GM12891 (cell line): Measurements from ENCODE around the gene BCL11A.

ENCODE experiments used
- DNase-seq: peaks from one replicate; pipeline ENCODE4 v3.0.0; 2011; ENCODE audit warnings: low spot score; ENCODE audit not compliant: insufficient read length
- FAIRE-seq: peaks from 2 replicates; lab custom pipeline; 2011; peaks lifted over from hg19 to GRCh38; lab: Jason Lieb, UNC
- PAX5 ChIP-seq: IDR thresholded peaks from 2 replicates; pipeline ENCODE4 v1.6.1; 2011; ENCODE audit warnings: low read length, moderate library complexity, mild to moderate bottlenecking; ENCODE audit not compliant: insufficient read depth, severe bottlenecking
- POLR2A ChIP-seq: IDR thresholded peaks from 2 replicates; pipeline ENCODE4 v1.6.1; 2011; ENCODE audit warnings: low read depth, low read length, control low read depth
- POLR2AphosphoS5 ChIP-seq: IDR thresholded peaks from 2 replicates; pipeline ENCODE4 v1.6.1; 2011; ENCODE audit warnings: low read depth, low read length, control low read depth
- POU2F2 ChIP-seq: IDR thresholded peaks from 2 replicates; pipeline ENCODE4 v1.6.1; 2011; ENCODE audit warnings: low read depth, mild to moderate bottlenecking, control low read depth, low read length, moderate library complexity
- SPI1 ChIP-seq: IDR thresholded peaks from 2 replicates; pipeline ENCODE4 v1.6.1; 2011; ENCODE audit warnings: low read depth, low read length, control low read depth
- TAF1 ChIP-seq: IDR thresholded peaks from 2 replicates; pipeline ENCODE4 v1.6.1; 2011; ENCODE audit warnings: low read depth, low read length, control low read depth

The BCL11A gene

GRCh38 chr2:60512062-60512622 lies 41.3 kb downstream of the BCL11A start:
- DNase-seq: no peak
- peak; percentile 86 for FAIRE-seq
- TF ChIP-seq POU2F2: no peak
- no peak; the same call in 1 of the 2 replicates for TF ChIP-seq SPI1
- TF ChIP-seq TAF1: no peak
- no peak for TF ChIP-seq PAX5
- no peak for TF ChIP-seq POLR2A
- TF ChIP-seq POLR2AphosphoS5: no peak

GRCh38 chr2:60510713-60511112 lies 42.7 kb downstream of the BCL11A start:
- peak; percentile 60 for FAIRE-seq
- no peak for TF ChIP-seq POLR2A
- TF ChIP-seq POU2F2: no peak
- TF ChIP-seq TAF1: no peak
- TF ChIP-seq PAX5: no peak
- no peak for TF ChIP-seq POLR2AphosphoS5
- no peak for TF ChIP-seq SPI1
- no peak for DNase-seq

- TF ChIP-seq POU2F2: no peak
- no peak for TF ChIP-seq TAF1
- TF ChIP-seq PAX5: no peak
- TF ChIP-seq POLR2A: no peak
- TF ChIP-seq SPI1: no peak
- no peak for TF ChIP-seq POLR2AphosphoS5
- no peak for FAIRE-seq
- no peak for DNase-seq
Observed at GRCh38 chr2:60509066-60509465, 44.4 kb downstream of the BCL11A start.

- FAIRE-seq (no peak), DNase-seq (no peak)
- TF ChIP-seq POLR2AphosphoS5 (no peak), PAX5 (no peak), TAF1 (no peak)
Observed at GRCh38 chr2:60508339-60508917, 45.0 kb downstream of the BCL11A start.

- FAIRE-seq: no peak
- no peak for DNase-seq
- TF ChIP-seq POLR2A: no peak
- no peak for TF ChIP-seq POLR2AphosphoS5
- TF ChIP-seq SPI1: no peak
- no peak for TF ChIP-seq POU2F2
- no peak for TF ChIP-seq TAF1
- TF ChIP-seq PAX5: no peak
Observed at GRCh38 chr2:60507211-60507965, 46.1 kb downstream of the BCL11A start.

- TF ChIP-seq POLR2A (no peak), SPI1 (no peak), POLR2AphosphoS5 (no peak), POU2F2 (no peak)
- DNase-seq: no peak
- FAIRE-seq: peak; percentile 78
Observed at GRCh38 chr2:60505880-60506260, 47.6 kb downstream of the BCL11A start.

GRCh38 chr2:60505240-60505879 lies 48.1 kb downstream of the BCL11A start:
- no peak for DNase-seq
- peak; percentile 20 for FAIRE-seq
- no peak for TF ChIP-seq SPI1

GRCh38 chr2:60504049-60504448 lies 49.4 kb downstream of the BCL11A start:
- peak; percentile 70 for FAIRE-seq
- DNase-seq: no peak
- TF ChIP-seq SPI1 (no peak), PAX5 (no peak), POU2F2 (no peak), POLR2A (no peak), TAF1 (no peak), POLR2AphosphoS5 (no peak)

- TF ChIP-seq SPI1: no peak
- TF ChIP-seq POU2F2: no peak
- TF ChIP-seq PAX5: no peak
- no peak for TF ChIP-seq POLR2AphosphoS5
- FAIRE-seq (no peak), DNase-seq (no peak)
Observed at GRCh38 chr2:60502144-60502543, 51.3 kb downstream of the BCL11A start.

- FAIRE-seq (no peak), DNase-seq (no peak)
- TF ChIP-seq PAX5 (no peak), SPI1 (no peak), POLR2AphosphoS5 (no peak), TAF1 (no peak), POLR2A (no peak), POU2F2 (no peak)
Observed at GRCh38 chr2:60500861-60501260, 52.6 kb downstream of the BCL11A start.
